ENCODE measurements around the gene ANKRD62.
"Not testable (repeated sequence)": the region's sequence is repeated elsewhere in the genome, so short reads cannot be mapped to it uniquely, and the experiment has no call there.

Gene ANKRD62

DNA sequence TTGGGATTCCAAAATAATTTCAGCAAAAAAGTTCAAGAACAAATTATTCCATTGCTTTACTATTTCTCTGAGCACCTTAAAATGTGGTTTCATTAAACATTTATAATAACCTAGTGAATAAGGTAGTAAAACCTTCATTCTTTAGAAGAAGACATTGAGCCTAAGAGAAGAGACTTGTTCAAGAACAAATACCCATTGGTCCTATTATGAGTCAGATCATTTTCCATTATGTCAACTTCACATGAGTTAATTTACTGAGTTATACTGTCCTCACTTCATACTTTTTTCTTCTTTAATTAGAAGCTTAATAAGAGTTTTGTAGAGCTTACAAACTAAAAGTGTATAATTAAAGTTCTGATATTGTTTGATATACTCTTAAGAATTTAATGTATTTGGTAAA is 5.5 kb downstream of the ANKRD62 start:
- no peak for DNase-seq

DNA sequence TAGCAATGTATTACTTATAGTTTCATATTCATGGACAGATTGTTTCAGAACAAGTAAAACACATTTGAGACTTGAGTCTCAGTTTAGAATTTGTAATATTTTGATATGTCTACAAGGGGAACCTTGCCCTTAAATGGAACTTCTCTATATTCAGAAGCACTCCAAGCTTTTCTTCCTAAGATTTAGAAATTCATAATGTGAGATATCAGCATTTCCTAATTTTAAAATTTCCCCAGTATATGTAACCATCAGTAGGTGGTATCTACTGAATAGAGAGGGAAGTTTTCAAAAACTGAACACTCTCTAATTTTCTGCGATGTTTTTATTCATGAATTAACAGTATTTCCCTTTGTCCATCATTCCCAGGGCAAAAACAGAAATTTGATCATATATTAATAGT is 7.6 kb downstream of the ANKRD62 start:
- no peak for DNase-seq

DNA sequence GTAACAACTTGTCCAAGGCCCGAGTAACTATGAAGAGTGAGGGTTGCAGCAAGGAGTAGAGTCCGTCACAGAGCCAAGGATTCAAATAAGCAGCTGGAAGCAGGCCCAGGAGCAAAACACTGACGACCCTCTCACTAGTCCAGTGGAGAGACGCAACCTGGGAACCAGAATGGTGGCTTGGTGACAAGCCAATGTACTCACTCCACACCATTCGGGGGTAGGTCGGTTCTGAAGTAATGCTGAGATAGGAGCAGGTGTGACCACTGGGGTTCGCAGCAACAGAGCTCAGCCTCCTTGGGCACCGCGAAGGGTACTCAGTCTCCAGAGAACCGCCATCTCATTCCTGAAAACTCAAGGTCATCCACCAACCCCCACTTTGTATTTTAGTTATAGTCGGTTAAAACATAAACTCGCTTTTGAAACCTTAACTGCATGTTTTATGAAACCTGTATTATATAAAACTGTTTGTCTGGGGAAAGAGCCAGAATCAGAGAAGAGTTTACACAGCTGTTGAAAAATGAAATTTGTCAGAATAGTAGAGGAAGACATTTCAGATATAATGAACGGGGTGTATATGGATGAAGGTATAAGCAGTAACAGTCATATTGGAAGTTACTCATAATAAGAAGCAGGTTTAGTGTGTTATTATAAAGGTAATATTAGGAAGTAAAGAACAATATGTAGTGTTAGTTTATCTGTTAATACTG is 8.6 kb downstream of the ANKRD62 start:
- DNase-seq: no peak

GRCh38 chr18:12106471-12106870 is 12.8 kb downstream of the ANKRD62 start:
- no peak for DNase-seq

DNA sequence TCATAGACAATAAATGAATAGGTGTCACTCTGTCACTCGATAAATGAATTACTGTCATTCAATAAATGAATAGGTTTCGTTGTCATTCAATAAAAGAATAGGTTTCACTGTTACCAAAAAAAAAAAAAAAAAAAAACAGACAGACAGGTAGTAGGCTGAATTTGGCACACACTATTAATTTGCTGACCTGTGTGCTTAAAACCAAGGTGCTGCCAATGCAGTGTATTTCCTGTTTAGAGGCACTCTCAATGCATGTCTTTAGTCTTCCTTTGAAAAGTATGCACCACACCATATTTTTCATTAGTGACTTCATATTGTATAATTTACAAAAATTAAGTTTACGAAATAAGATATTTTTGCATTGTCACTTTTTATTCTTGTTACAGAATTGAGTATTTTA is 16.2 kb downstream of the ANKRD62 start:
- no peak for DNase-seq

DNA sequence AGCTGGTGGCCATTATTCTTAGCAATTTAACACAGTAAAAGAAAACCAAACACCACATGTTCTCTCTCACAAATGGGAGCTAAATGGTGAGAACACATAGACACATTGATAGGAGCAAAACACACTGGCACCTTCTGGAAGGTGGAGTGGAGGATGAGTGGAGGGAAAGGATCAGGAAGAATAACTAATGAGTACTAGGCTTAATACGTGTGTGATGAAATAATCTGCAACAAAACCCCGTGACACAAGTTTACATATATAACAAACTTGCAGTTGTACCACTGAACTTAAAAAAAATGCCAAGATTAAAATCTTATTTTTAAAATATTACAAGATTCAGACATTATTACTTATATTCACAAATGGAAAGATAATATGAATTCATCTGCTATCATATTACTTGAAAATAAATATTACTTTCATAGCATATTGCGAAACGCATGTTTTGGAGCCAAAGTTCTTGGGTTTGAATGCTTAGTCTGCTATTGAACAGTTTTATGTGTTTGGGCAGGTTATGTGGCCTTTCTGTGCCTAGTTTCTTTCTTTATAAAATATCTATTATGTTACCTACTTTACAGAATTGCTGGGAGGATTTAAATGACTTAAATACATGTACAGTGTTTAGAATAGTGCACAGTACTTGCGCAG is 20.5 kb downstream of the ANKRD62 start:
- no peak for DNase-seq

DNA sequence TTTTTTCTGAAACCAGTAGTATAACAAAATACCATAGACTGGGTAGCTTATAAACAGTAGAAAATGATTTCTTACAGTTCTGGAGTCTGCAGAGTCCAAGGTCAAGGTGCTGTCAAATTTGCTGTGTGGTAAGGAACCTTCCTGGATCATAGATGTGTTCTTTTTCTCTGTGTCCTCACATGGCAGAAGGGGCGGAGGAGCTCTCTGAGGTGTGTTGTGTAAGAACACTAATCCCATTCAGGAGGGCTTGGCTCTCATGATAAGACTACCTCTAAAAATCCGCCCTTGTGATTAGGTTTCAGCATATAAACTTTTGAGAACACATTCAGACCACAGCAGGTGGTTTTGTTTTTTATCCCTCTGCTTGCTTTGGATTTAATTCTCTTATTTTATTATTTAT is 25.7 kb downstream of the ANKRD62 start:
- no peak for DNase-seq

DNA sequence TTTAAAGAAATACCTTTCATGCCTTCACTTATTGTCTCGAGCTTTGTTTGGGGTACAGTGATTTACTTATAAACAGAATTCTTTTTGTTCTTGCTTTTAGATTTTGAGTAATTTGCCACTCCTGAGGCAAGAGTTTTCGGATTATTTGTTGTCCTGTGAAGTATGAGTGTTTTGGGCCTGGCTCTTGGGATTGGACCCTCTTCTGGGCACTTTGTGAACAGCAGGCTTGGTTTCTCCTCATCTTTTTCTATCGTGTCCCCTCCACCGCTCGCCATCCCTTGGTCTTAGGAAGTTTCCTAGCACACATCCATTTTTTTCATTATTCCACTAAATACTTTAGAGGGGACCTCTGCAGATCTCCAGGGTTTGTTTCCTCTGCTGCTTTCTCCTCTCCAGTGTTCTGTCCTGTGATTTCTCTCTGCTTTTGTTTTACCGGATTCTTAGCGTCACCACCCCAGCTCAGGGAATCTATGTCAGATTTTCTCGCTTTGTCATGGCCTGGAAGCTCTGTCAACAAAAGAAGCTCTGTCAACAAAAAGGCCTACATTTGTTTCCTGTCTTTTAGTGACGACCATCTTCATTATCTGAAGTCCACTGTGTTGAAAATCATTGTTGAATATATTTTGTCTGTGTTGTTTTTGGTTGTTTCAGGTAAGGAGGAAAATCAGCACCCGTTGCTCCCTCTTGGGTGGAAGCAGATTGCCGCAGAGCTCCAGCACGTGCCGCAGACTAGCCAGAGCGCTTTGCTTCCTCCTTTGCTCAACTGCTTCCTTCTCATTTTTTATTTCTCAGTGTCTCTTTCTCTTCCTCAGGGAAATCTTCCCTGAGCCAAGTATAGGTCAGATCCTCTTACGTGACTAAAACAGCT is 27.8 kb downstream of the ANKRD62 start:
- DNase-seq: no peak

- DNase-seq: not testable (repeated sequence)
Measured at GRCh38 chr18:12122043-12122389, 28.4 kb downstream of the ANKRD62 start.

GRCh38 chr18:12127647-12128046 is 34.0 kb downstream of the ANKRD62 start:
- DNase-seq: not testable (repeated sequence)

- not testable (repeated sequence) for DNase-seq
Measured at GRCh38 chr18:12138831-12139230, 45.2 kb downstream of the ANKRD62 start.

- DNase-seq: not testable (repeated sequence)
Measured at GRCh38 chr18:12140866-12141265, 47.2 kb downstream of the ANKRD62 start.

DNA sequence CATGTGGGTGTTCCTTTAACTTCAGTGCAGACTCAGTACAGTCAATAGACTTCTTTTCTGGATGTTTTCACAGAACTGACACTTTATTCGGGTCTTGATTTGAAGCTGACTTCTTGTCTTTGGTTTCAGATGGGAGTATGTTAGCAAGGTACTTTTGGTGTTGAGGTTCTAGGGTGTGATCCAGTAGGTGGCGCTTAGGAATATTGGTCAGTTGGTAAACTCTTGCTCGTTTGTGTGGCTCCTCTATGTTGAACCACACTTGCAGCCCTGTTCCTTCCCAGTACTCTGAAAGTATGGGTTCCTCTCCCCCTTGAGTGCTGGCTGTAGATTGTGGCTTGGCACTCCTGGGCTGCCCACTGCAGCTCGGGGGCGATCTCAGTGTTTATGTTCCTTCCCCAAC is 48.1 kb downstream of the ANKRD62 start:
- not testable (repeated sequence) for DNase-seq

DNA sequence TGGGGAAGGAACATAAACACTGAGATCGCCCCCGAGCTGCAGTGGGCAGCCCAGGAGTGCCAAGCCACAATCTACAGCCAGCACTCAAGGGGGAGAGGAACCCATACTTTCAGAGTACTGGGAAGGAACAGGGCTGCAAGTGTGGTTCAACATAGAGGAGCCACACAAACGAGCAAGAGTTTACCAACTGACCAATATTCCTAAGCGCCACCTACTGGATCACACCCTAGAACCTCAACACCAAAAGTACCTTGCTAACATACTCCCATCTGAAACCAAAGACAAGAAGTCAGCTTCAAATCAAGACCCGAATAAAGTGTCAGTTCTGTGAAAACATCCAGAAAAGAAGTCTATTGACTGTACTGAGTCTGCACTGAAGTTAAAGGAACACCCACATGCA is 55.8 kb downstream of the ANKRD62 start:
- DNase-seq: not testable (repeated sequence)

DNA sequence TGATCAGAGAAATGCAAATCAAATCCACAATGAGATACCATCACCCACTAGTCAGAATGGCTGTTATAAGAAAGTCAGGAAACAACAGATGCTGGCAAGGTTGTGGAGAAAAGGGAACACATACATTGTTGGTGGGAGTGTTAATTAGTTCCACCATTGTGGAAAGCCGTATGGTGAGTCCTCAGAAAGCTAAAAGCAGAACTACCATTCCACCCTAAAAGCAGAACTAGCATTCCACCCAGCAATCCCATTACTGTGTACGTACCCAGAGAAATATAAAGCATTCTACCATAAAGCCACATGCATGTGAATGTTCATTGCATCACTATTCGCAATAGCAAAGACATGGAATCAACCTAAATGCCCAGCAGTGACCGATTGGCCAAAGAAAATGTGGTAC is 60.7 kb downstream of the ANKRD62 start:
- no peak for DNase-seq

GRCh38 chr18:12155996-12156395 is 62.4 kb downstream of the ANKRD62 start:
- no peak for DNase-seq

- DNase-seq: no peak
Measured at GRCh38 chr18:12159446-12159845, 65.8 kb downstream of the ANKRD62 start.

GRCh38 chr18:12162786-12163185 is 69.1 kb downstream of the ANKRD62 start:
- no peak for DNase-seq

DNA sequence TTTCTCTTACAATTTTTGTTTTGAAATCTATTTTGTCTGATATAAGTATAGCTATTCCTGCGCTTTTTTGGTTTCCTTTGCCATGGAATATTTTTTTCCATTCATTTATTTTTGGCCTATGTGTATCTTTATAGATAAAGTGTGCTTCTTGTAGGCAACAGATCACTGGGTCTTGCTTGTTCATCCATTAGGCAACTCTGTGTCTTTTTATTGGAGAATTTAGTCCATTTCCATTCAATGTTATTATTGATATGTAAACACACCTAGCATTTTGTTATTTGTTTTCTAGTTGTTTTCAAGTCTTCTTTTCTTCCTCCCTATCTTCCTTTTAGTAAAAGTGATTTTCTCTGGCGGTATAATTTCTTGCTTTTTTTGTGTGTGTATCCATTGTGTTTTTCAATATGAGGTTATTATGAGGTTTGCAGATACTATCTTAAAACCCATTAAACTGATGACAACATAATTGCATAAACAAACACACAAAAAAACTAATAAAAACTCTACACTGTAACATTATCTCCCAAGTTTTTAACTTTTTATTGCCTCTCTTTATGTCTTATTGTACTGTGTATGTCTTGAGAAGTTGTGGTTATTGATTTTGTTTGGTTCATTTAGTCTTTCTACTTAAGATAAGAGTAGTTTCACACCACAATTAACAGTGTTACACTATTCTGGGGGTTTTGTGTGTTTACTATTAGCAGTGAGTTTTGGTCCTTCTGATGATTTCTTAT is 71.6 kb downstream of the ANKRD62 start:
- DNase-seq: no peak

All from SIG-M5 (cell line).